ENCODE results near the gene ANKMY2. TPM values are rescaled to one million over a fixed set of nuclear protein-coding genes. Genes with fewer than 3 reads are reported as not detected.

The ANKMY2 gene
- total RNA-seq, 2 donors from 2014 or later: 17.8 to 31.4 TPM

GRCh38 chr7:16571941-16572340, 73.6 kb downstream of the ANKMY2 start:
- Histone ChIP-seq H3K4me3 (no peak overlapping the region), H3K9ac (ENCODE audit: low read depth in 2 of 2, low read length in 2 of 2) (no peak overlapping the region), H3K27ac (no peak overlapping the region), H3K27me3 (no peaks in the 10 kb centered on the region), H3K36me3 (no peaks in the 10 kb centered on the region), H3K9me3 (no peaks in the 10 kb centered on the region), H3K4me1 (no peaks in the 10 kb centered on the region)
- TF ChIP-seq CTCF (IDR thresholded peaks at IDR 0.05): no peak
- no peak for DNase-seq
- intact Hi-C loops (cut with DNase I): no loop called here

- no peak for DNase-seq
- H3K4me3 ChIP-seq: no peak overlapping the region
- TF ChIP-seq CTCF (IDR thresholded peaks at IDR 0.05): peak; percentile 58
- no peaks in the 10 kb centered on the region for H3K27me3 ChIP-seq
- intact Hi-C loops (cut with DNase I): loop anchor here (5.0 kb wide), 3 partner anchors 133 to 488 kb away; no protein-coding TSS in a partner anchor
- no peaks in the 10 kb centered on the region for H3K36me3 ChIP-seq
- no peak overlapping the region for H3K27ac ChIP-seq
- no peaks in the 10 kb centered on the region for H3K4me1 ChIP-seq
- no peaks in the 10 kb centered on the region for H3K9me3 ChIP-seq
- no peak overlapping the region for H3K9ac ChIP-seq (ENCODE audit: low read depth in 2 of 2, low read length in 2 of 2)
Observed at GRCh38 chr7:16564909-16565426, 80.6 kb downstream of the ANKMY2 start.

GRCh38 chr7:16564023-16564380, 81.6 kb downstream of the ANKMY2 start:
- no peak for DNase-seq
- no peak overlapping the region for H3K9ac ChIP-seq (ENCODE audit: low read depth in 2 of 2, low read length in 2 of 2)
- no peak overlapping the region for H3K27ac ChIP-seq

GRCh38 chr7:16563281-16564022, 82.1 kb downstream of the ANKMY2 start:
- Histone ChIP-seq H3K9me3 (no peaks in the 10 kb centered on the region), H3K27me3 (no peaks in the 10 kb centered on the region), H3K4me3 (no peak overlapping the region), H3K4me1 (no peaks in the 10 kb centered on the region), H3K27ac (no peak overlapping the region), H3K9ac (ENCODE audit: low read depth in 2 of 2, low read length in 2 of 2) (no peak overlapping the region), H3K36me3 (no peaks in the 10 kb centered on the region)
- no peak for DNase-seq
- no peak for TF ChIP-seq CTCF (IDR thresholded peaks at IDR 0.05)
- intact Hi-C loops (cut with DNase I): loop anchor here (5.0 kb wide), 1 partner anchor 131 kb away; no protein-coding TSS in a partner anchor

More at GRCh38 chr7:16564023-16564380, 81.6 kb downstream of the ANKMY2 start:
- Histone ChIP-seq H3K4me1 (no peaks in the 10 kb centered on the region), H3K27me3 (no peaks in the 10 kb centered on the region), H3K36me3 (no peaks in the 10 kb centered on the region), H3K4me3 (no peak overlapping the region), H3K9me3 (no peaks in the 10 kb centered on the region)
- intact Hi-C loops (cut with DNase I): loop anchor here (5.0 kb wide), 1 partner anchor 132 kb away; no protein-coding TSS in a partner anchor
- no peak for TF ChIP-seq CTCF (IDR thresholded peaks at IDR 0.05)

- no peaks in the 10 kb centered on the region for H3K4me1 ChIP-seq
- intact Hi-C loops (cut with DNase I): loop anchor here (5.0 kb wide), 1 partner anchor 130 kb away; no protein-coding TSS in a partner anchor
- no peak for TF ChIP-seq CTCF (IDR thresholded peaks at IDR 0.05)
Observed at GRCh38 chr7:16562456-16563220, 82.9 kb downstream of the ANKMY2 start.

More at GRCh38 chr7:16562456-16563220, 82.9 kb downstream of the ANKMY2 start:
- Histone ChIP-seq H3K27me3 (no peaks in the 10 kb centered on the region), H3K9me3 (no peaks in the 10 kb centered on the region), H3K27ac (no peak overlapping the region), H3K4me3 (no peak overlapping the region), H3K9ac (ENCODE audit: low read depth in 2 of 2, low read length in 2 of 2) (no peak overlapping the region), H3K36me3 (no peaks in the 10 kb centered on the region)
- no peak for DNase-seq
